Astrocyte (in vitro differentiated cells and primary cell): ENCODE results near the gene FAXC.

Experiments
- EZH2 ChIP-seq: IDR thresholded peaks from 2 replicates; pipeline ENCODE4 v1.6.1; 2012; ENCODE audit warnings: mild to moderate bottlenecking, low read length, inconsistent platforms; ENCODE audit not compliant: insufficient read depth
- TF ChIP-seq, protein P1 (sequence below): IDR thresholded peaks from 2 replicates; pipeline ENCODE4 v1.5.1; 2011; ENCODE audit warnings: low read depth, mild to moderate bottlenecking, inconsistent platforms, low read length, moderate library complexity; ENCODE audit not compliant: insufficient read depth

DNA sequence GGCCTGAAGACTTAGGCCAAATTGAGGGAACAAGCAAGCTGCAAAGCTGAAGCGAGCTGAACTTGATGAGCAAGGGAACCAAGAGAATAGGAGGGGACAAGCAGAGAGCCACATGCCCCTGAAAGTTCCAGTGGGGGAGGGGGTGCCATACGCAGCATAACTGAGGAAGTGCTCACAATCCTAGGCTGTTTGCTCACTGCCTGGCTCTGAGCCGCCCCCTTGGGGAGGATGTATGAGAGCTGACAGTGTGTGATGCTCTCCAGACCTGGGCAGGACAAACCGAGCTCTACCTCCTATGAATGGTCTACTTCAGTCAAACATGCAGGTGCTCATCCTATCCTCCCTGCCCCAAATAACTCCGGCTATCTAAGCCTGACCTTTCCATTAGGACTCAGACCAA, 52.1 kb downstream of the FAXC start:
- TF ChIP-seq, protein P1, sequence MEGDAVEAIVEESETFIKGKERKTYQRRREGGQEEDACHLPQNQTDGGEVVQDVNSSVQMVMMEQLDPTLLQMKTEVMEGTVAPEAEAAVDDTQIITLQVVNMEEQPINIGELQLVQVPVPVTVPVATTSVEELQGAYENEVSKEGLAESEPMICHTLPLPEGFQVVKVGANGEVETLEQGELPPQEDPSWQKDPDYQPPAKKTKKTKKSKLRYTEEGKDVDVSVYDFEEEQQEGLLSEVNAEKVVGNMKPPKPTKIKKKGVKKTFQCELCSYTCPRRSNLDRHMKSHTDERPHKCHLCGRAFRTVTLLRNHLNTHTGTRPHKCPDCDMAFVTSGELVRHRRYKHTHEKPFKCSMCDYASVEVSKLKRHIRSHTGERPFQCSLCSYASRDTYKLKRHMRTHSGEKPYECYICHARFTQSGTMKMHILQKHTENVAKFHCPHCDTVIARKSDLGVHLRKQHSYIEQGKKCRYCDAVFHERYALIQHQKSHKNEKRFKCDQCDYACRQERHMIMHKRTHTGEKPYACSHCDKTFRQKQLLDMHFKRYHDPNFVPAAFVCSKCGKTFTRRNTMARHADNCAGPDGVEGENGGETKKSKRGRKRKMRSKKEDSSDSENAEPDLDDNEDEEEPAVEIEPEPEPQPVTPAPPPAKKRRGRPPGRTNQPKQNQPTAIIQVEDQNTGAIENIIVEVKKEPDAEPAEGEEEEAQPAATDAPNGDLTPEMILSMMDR, result no peak
- TF ChIP-seq EZH2, result no peak
